GM23338 (cell line): ENCODE measurements around the gene TBX10. TPM values are rescaled to one million over a fixed set of nuclear protein-coding genes. Genes with fewer than 3 reads are reported as not detected.
"Not testable (repeated sequence)": the region's sequence is repeated elsewhere in the genome, so short reads cannot be mapped to it uniquely, and the experiment has no call there.

Experiments
- ATAC-seq: fragments of 200-7000 bp; cut with Tn5 transposase; 3 replicates; pipeline ENCODE4 v1.9.1; 2020
- DNase-seq: peaks from one replicate; pipeline ENCODE4 v3.0.0-alpha.2; 2015; ENCODE audit warnings: low spot score
- H2AFZ ChIP-seq: fragments of 200-600 bp; sonication (generic); 2 replicates; pipeline ENCODE4 v1.8.0; 2016; ENCODE audit warnings: antibody characterized with exemption, mild to moderate bottlenecking, moderate library complexity
- H3F3A ChIP-seq: fragments of 200-600 bp; sonication (generic); replicated peaks from 2 replicates; pipeline ENCODE4 v1.8.0; 2017; ENCODE audit warnings: antibody characterized with exemption, mixed run types, low read depth
- H3K27ac ChIP-seq: fragments of 200-600 bp; sonication (generic); 2 replicates; pipeline ENCODE4 v1.6.1; 2016; ENCODE audit warnings: low read depth
- H3K27me3 ChIP-seq: fragments of 200-600 bp; sonication (generic); 2 replicates; pipeline ENCODE4 v1.8.0; 2016; ENCODE audit warnings: mild to moderate bottlenecking, mixed run types, moderate library complexity; ENCODE audit not compliant: insufficient read depth
- H3K36me3 ChIP-seq: fragments of 200-600 bp; sonication (generic); 2 replicates; pipeline ENCODE4 v1.8.0; 2016; ENCODE audit warnings: mild to moderate bottlenecking; ENCODE audit not compliant: insufficient read depth
- H3K4me1 ChIP-seq: fragments of 200-600 bp; sonication (generic); 2 replicates; pipeline ENCODE4 v1.8.0; 2016; ENCODE audit warnings: mild to moderate bottlenecking, moderate library complexity; ENCODE audit not compliant: insufficient read depth
- H3K4me2 ChIP-seq: fragments of 200-600 bp; sonication (generic); 2 replicates; pipeline ENCODE4 v1.7.1; 2017; ENCODE audit warnings: mixed run types
- H3K4me3 ChIP-seq: fragments of 200-600 bp; sonication (generic); 2 replicates; pipeline ENCODE4 v1.6.1; 2016; ENCODE audit warnings: mixed run types
- H3K79me2 ChIP-seq: fragments of 200-600 bp; sonication (generic); replicated peaks from 2 replicates; pipeline ENCODE4 v1.8.0; 2017; ENCODE audit warnings: mild to moderate bottlenecking; ENCODE audit not compliant: insufficient read depth
- H3K9me2 ChIP-seq: fragments of 200-600 bp; sonication (generic); 2 replicates; pipeline ENCODE4 v1.8.0; 2017; ENCODE audit not compliant: insufficient read depth
- H4K20me1 ChIP-seq: fragments of 200-600 bp; sonication (generic); replicated peaks from 2 replicates; pipeline ENCODE4 v1.8.0; 2017; ENCODE audit warnings: mild to moderate bottlenecking; ENCODE audit not compliant: insufficient read depth
- H3K27ac Mint-ChIP-seq: 2 replicates; pipeline ENCODE4 v1.8.0; 2020; ENCODE audit warnings: inconsistent platforms, mild to moderate bottlenecking, moderate library complexity, mixed read lengths
- H3K27me3 Mint-ChIP-seq: 3 replicates; pipeline ENCODE4 v1.8.0; 2022; ENCODE audit warnings: low read depth, mild to moderate bottlenecking, moderate library complexity, mixed read lengths, inconsistent platforms; ENCODE audit not compliant: insufficient read depth, poor library complexity
- H3K36me3 Mint-ChIP-seq: 3 replicates; pipeline ENCODE4 v1.8.0; 2021; ENCODE audit warnings: low read depth, mild to moderate bottlenecking, inconsistent platforms, moderate library complexity, mixed read lengths
- H3K4me1 Mint-ChIP-seq: 3 replicates; pipeline ENCODE4 v1.8.0; 2020; ENCODE audit warnings: mild to moderate bottlenecking, inconsistent platforms, mixed read lengths
- H3K4me3 Mint-ChIP-seq: 3 replicates; pipeline ENCODE4 v1.8.0; 2021; ENCODE audit warnings: moderate library complexity, mild to moderate bottlenecking, inconsistent platforms, mixed read lengths
- H3K9me3 Mint-ChIP-seq: 3 replicates; pipeline ENCODE4 v1.8.0; 2020; ENCODE audit warnings: moderate library complexity, mild to moderate bottlenecking, inconsistent platforms, mixed read lengths
- CREB1 ChIP-seq: fragments of 250-450 bp; sonication (Bioruptor Pico); IDR thresholded peaks from 2 replicates; pipeline ENCODE4 v1.5.0; 2020; ENCODE audit warnings: low read depth, mild to moderate bottlenecking, moderate library complexity
- ETS1 ChIP-seq: IDR thresholded peaks from 2 replicates; pipeline ENCODE4 v1.6.1; 2016; ENCODE audit warnings: antibody characterized with exemption
- EZH2 ChIP-seq: fragments of 200-600 bp; sonication (generic); IDR thresholded peaks from one replicate; pipeline ENCODE4 v1.8.0; 2017; ENCODE audit warnings: antibody characterized with exemption, mild to moderate bottlenecking, low read depth; ENCODE audit not compliant: unreplicated experiment
- JUNB ChIP-seq: IDR thresholded peaks from one replicate; pipeline ENCODE4 v1.6.1; 2016; ENCODE audit warnings: antibody characterized with exemption; ENCODE audit not compliant: unreplicated experiment
- NANOG ChIP-seq: IDR thresholded peaks from 2 replicates; pipeline ENCODE4 v1.6.1; 2016; ENCODE audit warnings: antibody characterized with exemption, borderline replicate concordance
- REST ChIP-seq: IDR thresholded peaks from one replicate; pipeline ENCODE4 v1.6.1; 2018; ENCODE audit warnings: antibody characterized with exemption; ENCODE audit not compliant: unreplicated experiment
- ZNF331 ChIP-seq: fragments of 250-450 bp; sonication (Bioruptor Pico); IDR thresholded peaks from 2 replicates; pipeline ENCODE4 v1.5.0; 2020; ENCODE audit warnings: low read depth, mild to moderate bottlenecking, moderate library complexity
- polyA plus RNA-seq: library from polyadenylated mRNA; unstranded; fragments of >200 nt; fragmentation: Nextera tagmentation; extraction: Ambion mirVana; gene quantifications from 2 replicates; pipeline ENCODE4 v1.2.1, GENCODE V29; 2016
- total RNA-seq: library from RNA; depleted of rRNA; stranded (reverse); fragments of >200 nt; shearing (Covaris generic); gene quantifications from 2 replicates; pipeline ENCODE4 v1.2.3, GENCODE V29; 2014

Gene TBX10
- total and polyA plus RNA-seq, 2 experiments from 2014 or later: 0.10 TPM; not detected in 1

- H2AFZ ChIP-seq: no peak overlapping the region
- Mint-ChIP-seq H3K27me3 (peaks cover 3% of the 10 kb centered on the region), H3K36me3 (no peaks in the 10 kb centered on the region), H3K4me3 (no peak overlapping the region), H3K27ac (no peak overlapping the region), H3K4me1 (peaks cover 4% of the 10 kb centered on the region; the same call in 1 of the 3 replicates), H3K9me3 (no peaks in the 10 kb centered on the region; the same call in 2 of the 3 replicates)
- ATAC-seq (no peak), DNase-seq (no peak)
- no peak for TF ChIP-seq NANOG
- no peak for TF ChIP-seq EZH2
- no peak for TF ChIP-seq JUNB
- TF ChIP-seq REST: no peak
- no peaks in the 10 kb centered on the region for H3K79me2 ChIP-seq
- H3K4me2 ChIP-seq: no peak overlapping the region
- no peaks in the 10 kb centered on the region for H3K9me2 ChIP-seq
- no peaks in the 10 kb centered on the region for H3K27me3 ChIP-seq
- no peaks in the 10 kb centered on the region for H3K36me3 ChIP-seq
- no peaks in the 10 kb centered on the region for H3K4me1 ChIP-seq
- no peaks in the 10 kb centered on the region for H3F3A ChIP-seq
- H4K20me1 ChIP-seq: no peaks in the 10 kb centered on the region
- H3K4me3 ChIP-seq: no peak overlapping the region
- H3K27ac ChIP-seq: no peak overlapping the region
Observed at GRCh38 chr11:67689178-67689577, 49.6 kb upstream of the TBX10 start.

GRCh38 chr11:67687986-67688385, 48.4 kb upstream of the TBX10 start:
- Histone ChIP-seq H3K36me3 (no peaks in the 10 kb centered on the region), H3K4me1 (no peaks in the 10 kb centered on the region), H3K27me3 (no peaks in the 10 kb centered on the region), H2AFZ (0 out of 2 replicates have a peak overlapping the region, but pooled peaks have one; percentile 34), H3K9me2 (no peaks in the 10 kb centered on the region), H3K27ac (no peak overlapping the region), H3K79me2 (no peaks in the 10 kb centered on the region), H3K4me2 (no peak overlapping the region), H3F3A (no peaks in the 10 kb centered on the region), H4K20me1 (no peaks in the 10 kb centered on the region), H3K4me3 (no peak overlapping the region)
- no peaks in the 10 kb centered on the region for H3K36me3 Mint-ChIP-seq
- H3K4me1 Mint-ChIP-seq: peaks cover 14% of the 10 kb centered on the region; the same call in 2 of the 3 replicates
- H3K4me3 Mint-ChIP-seq: no peak overlapping the region
- no peaks in the 10 kb centered on the region; the same call in 2 of the 3 replicates for H3K9me3 Mint-ChIP-seq
- H3K27me3 Mint-ChIP-seq: peaks cover 3% of the 10 kb centered on the region
- TF ChIP-seq CREB1 (no peak), REST (no peak), EZH2 (no peak), ZNF331 (no peak), ETS1 (no peak), JUNB (no peak)
- no peak for ATAC-seq
- no peak overlapping the region for H3K27ac Mint-ChIP-seq
- DNase-seq: no peak

- H3K27me3 ChIP-seq, H3K27me3 Mint-ChIP-seq, H3K9me2 ChIP-seq, ATAC-seq, H2AFZ ChIP-seq, H3K4me2 ChIP-seq, DNase-seq, H3K36me3 Mint-ChIP-seq, H3K27ac Mint-ChIP-seq, H3K4me3 ChIP-seq, H4K20me1 ChIP-seq, H3K4me1 ChIP-seq, H3K9me3 Mint-ChIP-seq, H3F3A ChIP-seq, H3K4me3 Mint-ChIP-seq, H3K79me2 ChIP-seq, H3K36me3 ChIP-seq, H3K27ac ChIP-seq: not testable (repeated sequence)
- peaks cover 22% of the 10 kb centered on the region; the same call in 2 of the 3 replicates for H3K4me1 Mint-ChIP-seq
Observed at GRCh38 chr11:67685641-67686332, 46.2 kb upstream of the TBX10 start.
